HepG2 (cell line): ENCODE results near the gene B3GNT9. TPM values are rescaled to one million over a fixed set of nuclear protein-coding genes. Genes with fewer than 3 reads are reported as not detected.

Experiments
- ATF7 ChIP-seq, 2 experiments: fragments of 450-650 bp in 1 of 2; sonication (generic) in 1 of 2; formaldehyde crosslinking in 1 of 2; IDR thresholded peaks; 2 replicates each; pipeline versions ENCODE4 v1.4.0 to v1.6.1; 2016 to 2020; ENCODE audit warnings: antibody characterized with exemption in 1 of 2, mild to moderate bottlenecking in 1 of 2, missing genetic modification reagents in 1 of 2
- BHLHE40 ChIP-seq: IDR thresholded peaks from 2 replicates; pipeline ENCODE4 v1.6.1; 2011; ENCODE audit warnings: low read length, improper control_type of control experiment
- BRF2 ChIP-seq: sonication (generic); formaldehyde crosslinking; IDR thresholded peaks from 2 replicates; pipeline ENCODE4 v1.8.1; 2022; ENCODE audit warnings: mild to moderate bottlenecking, missing genetic modification reagents
- FUBP1 ChIP-seq: sonication (generic); formaldehyde crosslinking; IDR thresholded peaks from 2 replicates; pipeline ENCODE4 v1.5.1; 2020; ENCODE audit warnings: missing genetic modification reagents, mild to moderate bottlenecking, borderline replicate concordance
- HES4 ChIP-seq: sonication (generic); formaldehyde crosslinking; IDR thresholded peaks from 2 replicates; pipeline ENCODE4 v1.9.0; 2021; ENCODE audit warnings: mild to moderate bottlenecking, missing genetic modification reagents, borderline replicate concordance
- HMG20B ChIP-seq: conservative IDR thresholded peaks from 2 replicates; pipeline ENCODE4 v1.6.1; 2016; ENCODE audit warnings: missing genetic modification reagents, missing compliant biosample characterization
- KAT8 ChIP-seq: IDR thresholded peaks from 2 replicates; pipeline ENCODE4 v1.6.1; 2016; ENCODE audit warnings: missing genetic modification reagents, missing compliant biosample characterization
- MTA3 ChIP-seq: sonication (generic); formaldehyde crosslinking; IDR thresholded peaks from 2 replicates; pipeline ENCODE4 v1.4.0; 2020; ENCODE audit warnings: missing genetic modification reagents
- NCOA2 ChIP-seq: sonication (generic); formaldehyde crosslinking; IDR thresholded peaks from 2 replicates; pipeline ENCODE4 v1.8.0; 2022; ENCODE audit warnings: inconsistent platforms
- PAF1 ChIP-seq: IDR thresholded peaks from 2 replicates; pipeline ENCODE4 v1.6.1; 2016; ENCODE audit warnings: missing genetic modification reagents, missing compliant biosample characterization
- SAP130 ChIP-seq: IDR thresholded peaks from 2 replicates; pipeline ENCODE4 v1.6.1; 2016; ENCODE audit warnings: low read depth
- SNAPC5 ChIP-seq: sonication (generic); formaldehyde crosslinking; IDR thresholded peaks from 2 replicates; pipeline ENCODE4 v1.8.1; 2023; ENCODE audit warnings: mild to moderate bottlenecking, missing genetic modification reagents, borderline replicate concordance
- TCF7 ChIP-seq: sonication (generic); IDR thresholded peaks from 2 replicates; pipeline ENCODE4 v1.6.1; 2016; ENCODE audit warnings: antibody characterized with exemption, low read depth
- XBP1 ChIP-seq: sonication (generic); formaldehyde crosslinking; IDR thresholded peaks from 2 replicates; pipeline ENCODE4 v1.5.0; 2020; ENCODE audit warnings: missing genetic modification reagents
- ZFYVE20 ChIP-seq: sonication (generic); formaldehyde crosslinking; IDR thresholded peaks from 2 replicates; pipeline ENCODE4 v1.8.0; 2023; ENCODE audit warnings: low read depth, mild to moderate bottlenecking, moderate library complexity, missing genetic modification reagents, borderline replicate concordance
- ZNF136 ChIP-seq: sonication (generic); formaldehyde crosslinking; IDR thresholded peaks from 2 replicates; pipeline ENCODE4 v1.8.1; 2022; ENCODE audit warnings: low read depth, mild to moderate bottlenecking, moderate library complexity, missing genetic modification reagents
- ZNF138 ChIP-seq: sonication (generic); formaldehyde crosslinking; IDR thresholded peaks from 2 replicates; pipeline ENCODE4 v1.5.0; 2020; ENCODE audit warnings: mild to moderate bottlenecking, low read depth, missing genetic modification reagents
- ZNF207 ChIP-seq: fragments of 450-650 bp; IDR thresholded peaks from 2 replicates; pipeline ENCODE4 v1.6.1; 2016; ENCODE audit warnings: antibody characterized with exemption, borderline replicate concordance
- ZNF543 ChIP-seq: sonication (generic); formaldehyde crosslinking; IDR thresholded peaks from 2 replicates; pipeline ENCODE4 v1.4.0; 2020; ENCODE audit warnings: mild to moderate bottlenecking, missing genetic modification reagents
- ZNF557 ChIP-seq: sonication (generic); formaldehyde crosslinking; IDR thresholded peaks from 2 replicates; pipeline ENCODE4 v1.4.0; 2020; ENCODE audit warnings: missing genetic modification reagents
- ZNF614 ChIP-seq: IDR thresholded peaks from 2 replicates; pipeline ENCODE4 v1.6.1; 2018; ENCODE audit warnings: missing biosample characterization, missing genetic modification reagents, inconsistent platforms, borderline replicate concordance
- ZNF670 ChIP-seq: sonication (generic); formaldehyde crosslinking; IDR thresholded peaks from 2 replicates; pipeline ENCODE4 v1.8.0; 2022; ENCODE audit warnings: mild to moderate bottlenecking, missing genetic modification reagents, borderline replicate concordance
- polyA plus RNA-seq, 8 experiments: library from polyadenylated mRNA; depleted of rRNA in 3 of 8; stranded (reverse) in 7 of 8; unstranded in 1 of 8; fragments of >200 nt; fragmentation: Illumina TruSeq in 4 of 8; extraction: Trizol in 4 of 8; gene quantifications; 2 replicates each; pipeline versions ENCODE4 v1.2.1 to v1.2.3, GENCODE V29; 2011 to 2016; ENCODE audit warnings: low read depth in 4 of 8, missing spikeins in 1 of 8, mixed read lengths in 1 of 8; ENCODE audit not compliant: insufficient read depth in 1 of 8
- total RNA-seq, 5 experiments: library from RNA; depleted of rRNA; stranded (reverse); fragments of >200 nt; fragmentation: Illumina TruSeq; extraction: Trizol; gene quantifications; 2 replicates each; pipeline ENCODE4 v1.2.3, GENCODE V29; 2016; ENCODE audit warnings: low read depth in 1 of 5
- TF ChIP-seq, protein P1 (sequence below): sonication (generic); formaldehyde crosslinking; IDR thresholded peaks from 2 replicates; pipeline ENCODE4 v1.9.0; 2021; ENCODE audit warnings: missing genetic modification reagents, borderline replicate concordance
- TF ChIP-seq, protein P2 (sequence below): sonication (generic); formaldehyde crosslinking; IDR thresholded peaks from 2 replicates; pipeline ENCODE4 v1.8.0; 2022; ENCODE audit warnings: low read depth, missing genetic modification reagents

The B3GNT9 gene
- total and polyA plus RNA-seq, 2 of the 13 experiments (the other 11 are each of a cell fraction or from before 2014, with no cell fraction given): 1.5 to 3.1 TPM

DNA sequence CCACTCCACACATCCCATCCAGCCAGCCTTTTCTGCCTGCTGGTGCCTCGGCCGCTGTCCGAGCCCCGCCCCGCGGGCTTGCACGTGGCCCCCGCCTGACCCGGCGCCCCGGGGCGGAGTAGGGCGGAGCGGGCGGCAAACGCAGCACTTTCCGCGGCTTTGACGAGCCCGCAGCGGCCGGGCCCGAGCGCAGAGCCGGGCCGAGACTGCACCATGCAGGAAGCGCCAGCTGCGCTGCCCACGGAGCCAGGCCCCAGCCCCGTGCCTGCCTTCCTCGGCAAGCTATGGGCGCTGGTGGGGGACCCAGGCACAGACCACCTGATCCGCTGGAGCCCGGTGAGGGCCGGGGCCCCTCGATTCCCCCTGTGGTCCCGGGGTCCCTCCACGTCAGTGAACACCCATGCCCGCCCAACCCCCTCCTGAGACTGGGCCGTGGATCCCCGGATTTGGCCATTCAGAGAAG is 13.8 kb upstream of the B3GNT9 start, which contains the start of gene HSF4 (continued):
- TF ChIP-seq HMG20B (peak; percentile 63; the same call in 1 of the 2 replicates), SNAPC5 (CRISPR knock-in tag) (peak; percentile 46; the same call in 1 of the 2 replicates), FUBP1 (CRISPR knock-in tag) (no peak), ZNF207 (no peak), TCF7 (peak; percentile 64; the same call in 1 of the 2 replicates), BHLHE40 (peak; percentile 93), PAF1 (CRISPR knock-in tag) (no peak), ZNF138 (CRISPR knock-in tag) (no peak), BRF2 (CRISPR knock-in tag) (peak; percentile 51; the same call in 1 of the 2 replicates), ZFYVE20 (CRISPR knock-in tag) (0 out of 2 replicates have a peak, but pooled peaks have one; percentile 51), ZNF670 (CRISPR knock-in tag) (peak; percentile 57; the same call in 1 of the 2 replicates), XBP1 (CRISPR knock-in tag) (no peak), ZNF614 (CRISPR knock-in tag) (peak; percentile 65; the same call in 1 of the 2 replicates), ATF7 (IDR thresholded peaks at IDR 0.05) (no peak), ATF7 (CRISPR knock-in tag; IDR thresholded peaks at IDR 0.05) (0 out of 2 replicates have a peak, but pooled peaks have one; percentile 20), ZNF557 (peak; percentile 78; the same call in 1 of the 2 replicates), NCOA2 (CRISPR knock-in tag) (no peak; the same call in 1 of the 2 replicates), KAT8 (CRISPR knock-in tag) (peak; percentile 57; the same call in 1 of the 2 replicates), ZNF136 (0 out of 2 replicates have a peak, but pooled peaks have one; percentile 67), HES4 (CRISPR knock-in tag) (peak; percentile 89; the same call in 1 of the 2 replicates), MTA3 (no peak), SAP130 (CRISPR knock-in tag) (peak; percentile 92), ZNF543 (CRISPR knock-in tag) (peak; percentile 82; the same call in 1 of the 2 replicates)
- TF ChIP-seq, protein P1, sequence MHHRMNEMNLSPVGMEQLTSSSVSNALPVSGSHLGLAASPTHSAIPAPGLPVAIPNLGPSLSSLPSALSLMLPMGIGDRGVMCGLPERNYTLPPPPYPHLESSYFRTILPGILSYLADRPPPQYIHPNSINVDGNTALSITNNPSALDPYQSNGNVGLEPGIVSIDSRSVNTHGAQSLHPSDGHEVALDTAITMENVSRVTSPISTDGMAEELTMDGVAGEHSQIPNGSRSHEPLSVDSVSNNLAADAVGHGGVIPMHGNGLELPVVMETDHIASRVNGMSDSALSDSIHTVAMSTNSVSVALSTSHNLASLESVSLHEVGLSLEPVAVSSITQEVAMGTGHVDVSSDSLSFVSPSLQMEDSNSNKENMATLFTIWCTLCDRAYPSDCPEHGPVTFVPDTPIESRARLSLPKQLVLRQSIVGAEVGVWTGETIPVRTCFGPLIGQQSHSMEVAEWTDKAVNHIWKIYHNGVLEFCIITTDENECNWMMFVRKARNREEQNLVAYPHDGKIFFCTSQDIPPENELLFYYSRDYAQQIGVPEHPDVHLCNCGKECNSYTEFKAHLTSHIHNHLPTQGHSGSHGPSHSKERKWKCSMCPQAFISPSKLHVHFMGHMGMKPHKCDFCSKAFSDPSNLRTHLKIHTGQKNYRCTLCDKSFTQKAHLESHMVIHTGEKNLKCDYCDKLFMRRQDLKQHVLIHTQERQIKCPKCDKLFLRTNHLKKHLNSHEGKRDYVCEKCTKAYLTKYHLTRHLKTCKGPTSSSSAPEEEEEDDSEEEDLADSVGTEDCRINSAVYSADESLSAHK (CRISPR knock-in tag): no peak
- TF ChIP-seq, protein P2, sequence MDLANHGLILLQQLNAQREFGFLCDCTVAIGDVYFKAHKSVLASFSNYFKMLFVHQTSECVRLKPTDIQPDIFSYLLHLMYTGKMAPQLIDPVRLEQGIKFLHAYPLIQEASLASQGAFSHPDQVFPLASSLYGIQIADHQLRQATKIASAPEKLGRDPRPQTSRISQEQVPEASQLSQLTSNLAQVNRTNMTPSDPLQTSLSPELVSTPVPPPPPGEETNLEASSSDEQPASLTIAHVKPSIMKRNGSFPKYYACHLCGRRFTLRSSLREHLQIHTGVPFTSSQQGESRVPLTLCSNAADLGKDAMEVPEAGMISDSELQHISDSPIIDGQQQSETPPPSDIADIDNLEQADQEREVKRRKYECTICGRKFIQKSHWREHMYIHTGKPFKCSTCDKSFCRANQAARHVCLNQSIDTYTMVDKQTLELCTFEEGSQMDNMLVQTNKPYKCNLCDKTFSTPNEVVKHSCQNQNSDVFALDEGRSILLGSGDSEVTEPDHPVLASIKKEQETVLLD: peak; percentile 89
